Parathyroid adenoma (tissue), 2 donors: ENCODE measurements around the gene GRID1.

ENCODE experiments used
- H2AFZ ChIP-seq: fragments of 300-600 bp; sonication (generic); one replicate; pipeline ENCODE4 v1.7.0; 2017; ENCODE audit warnings: antibody characterized with exemption, mild to moderate bottlenecking
- H3K27ac ChIP-seq: fragments of 300-600 bp; sonication (generic); one replicate; pipeline ENCODE4 v1.7.0; 2017
- H3K27me3 ChIP-seq: fragments of 300-600 bp; sonication (generic); one replicate; pipeline ENCODE4 v1.7.0; 2017; ENCODE audit warnings: low read length; ENCODE audit not compliant: control insufficient read depth, insufficient read depth
- H3K36me3 ChIP-seq: fragments of 300-600 bp; sonication (generic); one replicate; pipeline ENCODE4 v1.7.0; 2017; ENCODE audit warnings: low read length; ENCODE audit not compliant: control insufficient read depth, insufficient read depth
- H3K4me1 ChIP-seq: fragments of 300-600 bp; sonication (generic); one replicate; pipeline ENCODE4 v1.7.0; 2017; ENCODE audit warnings: control low read depth
- H3K4me2 ChIP-seq: fragments of 300-600 bp; sonication (generic); one replicate; pipeline ENCODE4 v1.7.0; 2017; ENCODE audit warnings: low read length
- H3K4me3 ChIP-seq: fragments of 300-600 bp; sonication (generic); one replicate; pipeline ENCODE4 v1.7.0; 2017; ENCODE audit warnings: low read depth, low read length
- H3K79me2 ChIP-seq: fragments of 300-600 bp; sonication (generic); one replicate; pipeline ENCODE4 v1.7.0; 2017; ENCODE audit warnings: control low read depth
- H3K9ac ChIP-seq: fragments of 300-600 bp; sonication (generic); one replicate; pipeline ENCODE4 v1.7.0; 2017; ENCODE audit warnings: mild to moderate bottlenecking
- H3K9me3 ChIP-seq: fragments of 300-600 bp; sonication (generic); one replicate; pipeline ENCODE4 v1.7.0; 2017; ENCODE audit warnings: low read length; ENCODE audit not compliant: control insufficient read depth
- TF ChIP-seq, protein P1 (sequence below): fragments of 300-600 bp; sonication (generic); IDR thresholded peaks from one replicate; pipeline ENCODE4 v1.7.0; 2017; ENCODE audit warnings: antibody characterized with exemption, mild to moderate bottlenecking
- donor health status: primary hyperparathyroidism.

The GRID1 gene

DNA sequence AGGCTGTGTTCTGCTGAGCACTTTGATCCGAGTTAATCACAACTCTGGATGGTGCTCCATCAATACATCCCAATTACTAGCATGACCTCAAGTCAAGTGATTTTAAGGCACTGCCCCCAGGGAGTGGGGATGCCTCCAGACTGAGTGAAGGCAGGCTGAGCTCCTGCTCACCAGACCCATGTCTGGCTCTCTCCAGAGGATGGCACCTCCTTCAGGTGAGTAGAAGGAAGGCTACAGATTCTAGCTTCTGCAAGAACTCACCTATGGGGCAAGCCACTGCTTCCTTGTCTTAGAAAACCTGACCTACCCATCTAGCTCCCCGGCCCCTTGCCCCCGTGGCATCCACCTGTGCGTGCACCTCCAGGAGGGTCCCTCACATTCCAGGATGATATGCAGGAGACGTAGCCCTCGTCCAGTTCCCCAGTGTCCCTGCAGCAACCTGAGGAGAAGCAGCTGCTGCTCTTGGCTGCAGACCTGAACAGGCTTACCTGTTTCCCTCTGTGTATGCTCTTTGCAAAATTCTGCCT is 390.3 kb downstream of the GRID1 start:
- no peaks in the 10 kb centered on the region for H3K27me3 ChIP-seq
- H3K79me2 ChIP-seq: no peaks in the 10 kb centered on the region
- no peak overlapping the region for H3K4me2 ChIP-seq
- no peaks in the 10 kb centered on the region for H3K4me1 ChIP-seq
- H3K4me3 ChIP-seq: no peak overlapping the region
- H3K36me3 ChIP-seq: no peaks in the 10 kb centered on the region
- H3K9ac ChIP-seq: no peak overlapping the region
- H3K27ac ChIP-seq: no peak overlapping the region
- no peak overlapping the region for H2AFZ ChIP-seq
- TF ChIP-seq, protein P1, sequence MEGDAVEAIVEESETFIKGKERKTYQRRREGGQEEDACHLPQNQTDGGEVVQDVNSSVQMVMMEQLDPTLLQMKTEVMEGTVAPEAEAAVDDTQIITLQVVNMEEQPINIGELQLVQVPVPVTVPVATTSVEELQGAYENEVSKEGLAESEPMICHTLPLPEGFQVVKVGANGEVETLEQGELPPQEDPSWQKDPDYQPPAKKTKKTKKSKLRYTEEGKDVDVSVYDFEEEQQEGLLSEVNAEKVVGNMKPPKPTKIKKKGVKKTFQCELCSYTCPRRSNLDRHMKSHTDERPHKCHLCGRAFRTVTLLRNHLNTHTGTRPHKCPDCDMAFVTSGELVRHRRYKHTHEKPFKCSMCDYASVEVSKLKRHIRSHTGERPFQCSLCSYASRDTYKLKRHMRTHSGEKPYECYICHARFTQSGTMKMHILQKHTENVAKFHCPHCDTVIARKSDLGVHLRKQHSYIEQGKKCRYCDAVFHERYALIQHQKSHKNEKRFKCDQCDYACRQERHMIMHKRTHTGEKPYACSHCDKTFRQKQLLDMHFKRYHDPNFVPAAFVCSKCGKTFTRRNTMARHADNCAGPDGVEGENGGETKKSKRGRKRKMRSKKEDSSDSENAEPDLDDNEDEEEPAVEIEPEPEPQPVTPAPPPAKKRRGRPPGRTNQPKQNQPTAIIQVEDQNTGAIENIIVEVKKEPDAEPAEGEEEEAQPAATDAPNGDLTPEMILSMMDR: no peak
- no peaks in the 10 kb centered on the region for H3K9me3 ChIP-seq

DNA sequence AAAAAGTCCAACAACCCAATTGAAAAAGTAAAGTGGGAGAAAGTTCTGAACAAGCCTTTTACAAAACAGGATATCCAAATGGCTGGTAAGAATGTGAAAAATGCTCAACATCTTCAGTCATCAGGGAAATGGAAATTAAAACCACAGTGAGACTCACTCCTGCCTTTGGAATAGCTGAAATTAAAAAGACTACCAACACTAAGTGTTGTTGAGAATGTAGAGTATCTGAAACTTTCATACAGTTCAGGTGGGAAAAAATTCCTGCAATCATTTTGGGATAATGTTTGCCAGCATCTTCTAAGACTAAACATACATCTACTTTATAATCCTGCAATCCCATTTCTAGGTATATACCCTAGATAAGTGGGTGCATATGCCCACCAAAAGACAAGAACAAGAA is 395.1 kb downstream of the GRID1 start:
- H3K36me3 ChIP-seq: no peaks in the 10 kb centered on the region
- no peaks in the 10 kb centered on the region for H3K27me3 ChIP-seq
- no peak overlapping the region for H3K4me3 ChIP-seq
- H2AFZ ChIP-seq: no peak overlapping the region
- TF ChIP-seq, protein P1: no peak
- no peak overlapping the region for H3K9ac ChIP-seq
- no peaks in the 10 kb centered on the region for H3K9me3 ChIP-seq
- H3K4me2 ChIP-seq: no peak overlapping the region
- H3K4me1 ChIP-seq: no peaks in the 10 kb centered on the region
- H3K27ac ChIP-seq: no peak overlapping the region
- H3K79me2 ChIP-seq: no peaks in the 10 kb centered on the region

DNA sequence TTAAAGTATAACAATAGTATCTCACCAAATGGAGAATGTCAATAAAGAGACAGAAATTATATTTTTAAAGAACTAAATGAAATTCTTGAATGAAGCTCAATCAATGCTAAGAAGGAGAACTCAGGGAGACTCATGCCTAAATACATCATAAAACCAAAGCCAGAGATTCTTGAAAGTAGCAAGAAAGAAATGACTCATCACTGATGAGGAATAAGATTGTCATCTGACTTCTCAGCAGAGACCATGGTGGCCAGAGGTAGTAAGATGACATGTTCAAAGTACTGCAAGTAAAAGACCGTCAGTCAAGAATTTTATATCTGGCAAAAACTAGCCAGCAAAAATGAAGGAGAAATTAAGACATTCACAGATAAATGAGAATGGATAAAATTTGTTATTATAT is 399.0 kb downstream of the GRID1 start:
- H3K27ac ChIP-seq: no peak overlapping the region
- H3K79me2 ChIP-seq: no peaks in the 10 kb centered on the region
- no peak overlapping the region for H3K4me3 ChIP-seq
- H3K4me2 ChIP-seq: no peak overlapping the region
- no peak overlapping the region for H3K9ac ChIP-seq
- TF ChIP-seq, protein P1: no peak
- H3K4me1 ChIP-seq: no peaks in the 10 kb centered on the region
- no peaks in the 10 kb centered on the region for H3K9me3 ChIP-seq
- no peak overlapping the region for H2AFZ ChIP-seq
- no peaks in the 10 kb centered on the region for H3K27me3 ChIP-seq
- H3K36me3 ChIP-seq: no peaks in the 10 kb centered on the region

DNA sequence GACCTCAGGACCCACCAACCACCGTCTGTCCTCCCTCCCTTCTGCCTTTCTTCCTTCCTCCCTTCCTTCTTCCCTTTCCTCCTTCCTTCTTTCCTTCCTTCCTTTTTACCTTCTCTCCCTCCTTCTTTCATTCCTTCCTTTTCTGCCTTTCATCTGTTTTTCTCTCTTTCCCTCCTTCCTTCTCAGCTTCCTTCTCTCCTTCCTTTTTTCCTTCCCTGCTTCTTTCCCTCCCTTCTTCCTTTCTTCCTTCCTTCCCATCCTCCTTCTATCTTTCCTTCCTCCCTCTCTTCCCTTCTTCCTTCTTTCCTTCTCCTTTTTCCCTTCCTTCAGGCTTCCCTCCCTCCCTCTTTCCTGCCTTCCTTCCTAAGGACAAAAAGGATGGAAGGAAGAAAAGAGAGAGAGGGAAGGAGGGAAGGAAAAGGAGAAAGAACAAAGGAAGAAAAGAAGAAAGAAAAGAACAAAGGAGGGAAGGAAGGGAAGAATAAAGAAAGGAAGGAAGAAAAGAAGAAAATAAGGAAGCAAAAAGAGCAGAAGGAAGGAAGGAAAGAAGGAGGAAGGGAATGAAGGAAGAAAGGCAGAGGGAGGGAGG is 405.0 kb downstream of the GRID1 start:
- Histone ChIP-seq H3K27me3 (no peaks in the 10 kb centered on the region), H3K4me1 (no peaks in the 10 kb centered on the region), H3K79me2 (no peaks in the 10 kb centered on the region), H3K27ac (no peak overlapping the region), H3K9ac (no peak overlapping the region), H3K9me3 (no peaks in the 10 kb centered on the region), H3K4me2 (no peak overlapping the region), H2AFZ (no peak overlapping the region), H3K36me3 (no peaks in the 10 kb centered on the region), H3K4me3 (no peak overlapping the region)
- TF ChIP-seq, protein P1: no peak

DNA sequence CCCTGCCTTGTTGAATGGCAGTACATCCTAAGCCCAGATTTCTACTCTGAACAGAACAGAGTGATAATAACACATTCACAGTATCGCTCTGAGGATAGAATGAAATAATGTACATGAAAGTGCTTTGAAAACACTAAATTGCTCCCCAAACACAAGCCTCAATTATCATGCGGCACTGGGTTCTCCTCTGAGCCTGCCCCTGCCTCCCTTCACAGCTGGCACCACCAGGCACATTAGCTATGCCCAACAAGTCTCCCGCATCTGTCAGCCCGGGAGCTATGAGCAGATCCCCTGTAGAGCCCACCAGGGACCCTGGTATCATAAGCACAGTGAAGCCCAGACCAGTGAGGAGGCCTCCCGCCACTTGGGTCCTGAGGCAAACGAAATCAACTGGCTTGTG is 405.5 kb downstream of the GRID1 start:
- H3K9ac ChIP-seq: no peak overlapping the region
- H3K27ac ChIP-seq: no peak overlapping the region
- no peaks in the 10 kb centered on the region for H3K79me2 ChIP-seq
- H3K27me3 ChIP-seq: no peaks in the 10 kb centered on the region
- H3K4me2 ChIP-seq: no peak overlapping the region
- no peaks in the 10 kb centered on the region for H3K9me3 ChIP-seq
- no peaks in the 10 kb centered on the region for H3K36me3 ChIP-seq
- no peaks in the 10 kb centered on the region for H3K4me1 ChIP-seq
- H2AFZ ChIP-seq: no peak overlapping the region
- TF ChIP-seq, protein P1: no peak
- H3K4me3 ChIP-seq: no peak overlapping the region
